PC-9 (cell line): ENCODE data around the gene PRR5L.

Source experiments
- CTCF ChIP-seq: fragments of 200-600 bp; sonication (generic); conservative IDR thresholded peaks from 2 replicates; pipeline ENCODE4 v1.6.1; 2017; ENCODE audit warnings: mixed run types, antibody characterized with exemption, mild to moderate bottlenecking, moderate library complexity
- EZH2 ChIP-seq: fragments of 200-600 bp; sonication (generic); IDR thresholded peaks from 2 replicates; pipeline ENCODE4 v1.8.0; 2017; ENCODE audit warnings: antibody characterized with exemption, low read depth

DNA sequence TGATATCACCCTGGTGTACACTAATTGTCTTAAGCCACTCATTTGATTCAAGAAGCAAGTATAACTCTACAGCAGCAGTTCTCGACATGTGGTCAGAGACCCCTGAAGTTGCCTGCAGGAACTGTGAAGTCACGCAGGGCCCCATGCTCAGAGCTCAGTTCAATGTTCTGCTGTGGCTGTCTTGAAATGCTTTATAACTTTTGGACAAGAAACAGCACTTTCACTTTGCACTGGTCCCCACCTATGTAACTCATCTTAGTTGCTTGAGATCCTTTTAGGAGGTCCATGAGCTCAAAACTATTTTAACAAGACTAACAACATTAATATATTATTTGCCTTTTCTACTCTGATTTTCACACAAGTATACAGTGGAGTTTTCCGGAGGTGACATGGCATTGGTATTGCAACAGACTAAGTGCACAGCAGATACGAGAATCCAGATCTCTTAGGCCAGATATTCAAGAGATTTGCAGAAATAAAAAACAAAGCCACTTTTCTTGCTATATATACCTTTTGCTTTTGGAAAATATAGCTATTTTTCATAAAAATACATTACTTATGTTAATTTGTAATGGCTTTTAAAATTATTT lies 64.8 kb downstream of the PRR5L start:
- TF ChIP-seq CTCF, result no peak
- no peak for TF ChIP-seq EZH2
